ENCODE data around the gene INTS2.

GRCh38 chr17:61846088-61846487 is 81.7 kb downstream of the INTS2 start:
- TF ChIP-seq CTCF (IDR thresholded peaks at IDR 0.05) (no peak), POLR2A (IDR thresholded peaks at IDR 0.05) (no peak)

Data from Peyer's patch (tissue), 4 donors.